K562 (cell line): Measurements from ENCODE around the gene QKI. TPM values are rescaled to one million over a fixed set of nuclear protein-coding genes. Genes with fewer than 3 reads are reported as not detected.
A peak's percentile ranks its signal among the peaks of the same experiment; 100 is the strongest.

Experiments used
- ATAC-seq: fragments of 200-7000 bp; cut with Tn5 transposase; 3 replicates; pipeline ENCODE4 v1.9.1; 2020; ENCODE audit warnings: moderate library complexity
- BruUV-seq: library from RNA; stranded (reverse); fragments of 400-500 nt; replicated peaks from 2 replicates; lab custom pipeline; 2021; lab: Mats Ljungman, UMichigan
- CTCF ChIA-PET: fragments of 300-600 bp; formaldehyde crosslinking; extraction: SDS; loops from one replicate; lab custom pipeline; 2021; ENCODE audit warnings: low intra/inter-chr PET ratio; lab: Yijun Ruan, JAX
- POLR2A ChIA-PET: fragments of 300-600, 350-650 bp; sonication (Branson Sonifier 250); formaldehyde crosslinking; extraction: SDS; loops from one replicate; lab custom pipeline; 2021; ENCODE audit warnings: antibody characterized with exemption, inconsistent platforms; lab: Yijun Ruan, JAX
- DNase-seq, 4 experiments: peaks; one replicate each; pipeline versions ENCODE4 v3.0.0 to v3.0.0-alpha.2; 2011 to 2018; ENCODE audit warnings: low spot score in 3 of 4, mixed read lengths in 3 of 4; ENCODE audit errors: extremely low read depth in 1 of 4
- FAIRE-seq: peaks from 2 replicates; lab custom pipeline; 2011; peaks lifted over from hg19 to GRCh38; lab: Jason Lieb, UNC
- H2AFZ ChIP-seq: 2 replicates; pipeline ENCODE4 v1.6.0; 2011; ENCODE audit warnings: low read depth, low read length, control low read depth, inconsistent platforms
- H3K27ac ChIP-seq: fragments of 200-600 bp; 3 replicates; pipeline ENCODE4 v1.8.0; 2011; ENCODE audit warnings: low read depth, mild to moderate bottlenecking, control low read depth, inconsistent platforms, low read length, moderate library complexity, mixed read lengths; ENCODE audit errors: extremely low read depth
- H3K27me3 ChIP-seq, 2 experiments: fragments of 300-600 bp in 1 of 2; 2 replicates in 1 of 2; 3 replicates in 1 of 2; pipeline versions ENCODE4 v1.6.0 to v1.8.0; 2011; ENCODE audit warnings: inconsistent platforms in 2 of 2, low read length in 2 of 2, mild to moderate bottlenecking in 1 of 2, mixed read lengths in 1 of 2, moderate library complexity in 1 of 2; ENCODE audit not compliant: control insufficient read depth in 2 of 2, insufficient read depth in 2 of 2
- H3K36me3 ChIP-seq: fragments of 300-600 bp; 3 replicates; pipeline ENCODE4 v1.8.0; 2011; ENCODE audit warnings: mild to moderate bottlenecking, low read length, inconsistent platforms; ENCODE audit not compliant: control insufficient read depth, insufficient read depth
- H3K4me1 ChIP-seq, 2 experiments: fragments of 200-600 bp in 1 of 2; replicated peaks in 1 of 2; 2 replicates in 1 of 2; 3 replicates in 1 of 2; pipeline versions ENCODE4 v1.5.1 to v1.8.0; 2011; ENCODE audit warnings: inconsistent platforms in 2 of 2, low read length in 2 of 2, mild to moderate bottlenecking in 1 of 2, mixed read lengths in 1 of 2, moderate library complexity in 1 of 2; ENCODE audit not compliant: control insufficient read depth in 2 of 2, insufficient read depth in 2 of 2
- H3K4me2 ChIP-seq: 2 replicates; pipeline ENCODE4 v1.6.1; 2011; ENCODE audit warnings: low read length, control low read depth, inconsistent platforms, mixed read lengths; ENCODE audit not compliant: insufficient read depth
- H3K4me3 ChIP-seq: fragments of 200-600 bp; sonication (generic), shearing (Covaris generic); 2 replicates; pipeline ENCODE4 v1.5.1; 2016; ENCODE audit warnings: control low read depth, inconsistent platforms
- H3K79me2 ChIP-seq: fragments of 200-600 bp; 3 replicates; pipeline ENCODE4 v1.8.0; 2011; ENCODE audit warnings: low read length, inconsistent platforms; ENCODE audit not compliant: control insufficient read depth, insufficient read depth
- H3K9ac ChIP-seq, 2 experiments: 2 replicates each; pipeline versions ENCODE4 v1.6.0 to v1.6.1; 2011; ENCODE audit warnings: low read depth in 2 of 2, low read length in 2 of 2, control low read depth in 1 of 2, inconsistent platforms in 1 of 2, mild to moderate bottlenecking in 1 of 2, mixed read lengths in 1 of 2; ENCODE audit not compliant: insufficient read depth in 1 of 2
- H3K9me1 ChIP-seq: one replicate; pipeline ENCODE4 v1.6.0; 2011; ENCODE audit warnings: inconsistent platforms, mild to moderate bottlenecking, low read length, moderate library complexity; ENCODE audit not compliant: control insufficient read depth, insufficient read depth
- H3K9me3 ChIP-seq: replicated peaks from 2 replicates; pipeline ENCODE4 v1.5.1; 2011; ENCODE audit warnings: low read depth, low read length, inconsistent platforms; ENCODE audit not compliant: control insufficient read depth, insufficient read depth
- H4K20me1 ChIP-seq: replicated peaks from 2 replicates; pipeline ENCODE4 v1.6.1; 2011; ENCODE audit warnings: low read length, inconsistent platforms, mixed read lengths; ENCODE audit not compliant: control insufficient read depth, insufficient read depth
- ELF1 ChIP-seq: fragments of 200-800 bp; sonication (Bioruptor generic); IDR thresholded peaks from 2 replicates; pipeline ENCODE4 v1.6.1; 2016; ENCODE audit warnings: missing genetic modification characterization, missing compliant biosample characterization
- FUS ChIP-seq: fragments of 200-400 bp; formaldehyde crosslinking; optimal IDR thresholded peaks from 2 replicates; pipeline ENCODE3; 2017; ENCODE audit warnings: low read depth, low read length
- MLLT1 ChIP-seq, 2 experiments: fragments of 450-650 bp; IDR thresholded peaks; 2 replicates each; pipeline ENCODE4 v1.6.1; 2016
- PTRF ChIP-seq: fragments of 450-650 bp; IDR thresholded peaks from 2 replicates; pipeline ENCODE4 v1.6.1; 2016; ENCODE audit warnings: mild to moderate bottlenecking, missing genetic modification characterization, missing compliant biosample characterization
- TBL1XR1 ChIP-seq, 2 experiments: IDR thresholded peaks; 2 replicates each; pipeline ENCODE4 v1.6.1; 2012; ENCODE audit warnings: improper control_type of control experiment in 2 of 2, low read length in 2 of 2, mild to moderate bottlenecking in 1 of 2
- ZBTB34 ChIP-seq: fragments of 250-450 bp; sonication (Bioruptor Pico); IDR thresholded peaks from 2 replicates; pipeline ENCODE4 v1.8.0; 2021; ENCODE audit warnings: mild to moderate bottlenecking, moderate library complexity
- ZFP36 ChIP-seq: fragments of 150-350 bp; IDR thresholded peaks from 2 replicates; pipeline ENCODE4 v1.6.1; 2018; ENCODE audit warnings: low read length, low read depth; ENCODE audit not compliant: partially characterized antibody
- ZNF511 ChIP-seq: sonication (generic); formaldehyde crosslinking; IDR thresholded peaks from 2 replicates; pipeline ENCODE4 v1.8.0; 2022; ENCODE audit warnings: mild to moderate bottlenecking, missing genetic modification reagents
- WGBS: fragments of 100-300 bp; shearing (Covaris generic); methylation state at CpG from one replicate; pipeline ENCODE4 v1.1.6; 2016; ENCODE audit warnings: low coverage, mixed read lengths; ENCODE audit not compliant: insufficient coverage; ENCODE audit errors: missing lambda C conversion rate; 5-methylcytosine and 5-hydroxymethylcytosine counted together
- in situ Hi-C: fragments of 300-500 bp; cut with MboI; formaldehyde crosslinking; loops from 4 replicates; pipeline ENCODE4 v1.15.0; 2018; ENCODE audit warnings: inconsistent platforms, mixed read lengths
- intact Hi-C: fragments of 100-400 bp; cut with micrococcal nuclease; formaldehyde crosslinking; loops from 2 replicates; pipeline ENCODE4 v1.14.2; 2022
- polyA plus RNA-seq, 8 experiments: library from polyadenylated mRNA; depleted of rRNA in 4 of 8; stranded (reverse) in 5 of 8; unstranded in 3 of 8; fragments of >200 nt; fragmentation: Nextera tagmentation in 2 of 8; fragmentation: Illumina TruSeq in 1 of 8; extraction: Ambion mirVana in 2 of 8; extraction: Trizol in 1 of 8; gene quantifications; 2 replicates each; pipeline versions ENCODE4 v1.2.1 to v1.2.3, GENCODE V29; 2011 to 2014; ENCODE audit warnings: inconsistent platforms in 1 of 8, missing spikeins in 1 of 8
- total RNA-seq, 7 experiments: library from RNA; depleted of rRNA in 6 of 7; stranded (reverse); fragments of >200 nt in 6 of 7; fragmentation: Illumina TruSeq in 2 of 7; extraction: Trizol in 2 of 7; gene quantifications; 2 replicates each; pipeline versions ENCODE4 v1.2.1 to v1.2.3, GENCODE V29; 2011 to 2021; ENCODE audit warnings: low replicate concordance in 1 of 7
- TF ChIP-seq, protein P1 (sequence below): sonication (generic); formaldehyde crosslinking; IDR thresholded peaks from 2 replicates; pipeline ENCODE4 v1.8.0; 2022; ENCODE audit warnings: mild to moderate bottlenecking, missing genetic modification reagents

QKI gene
- total and polyA plus RNA-seq, 9 of the 15 experiments (the other 6 are each of a cell fraction or from before 2014, with no cell fraction given) = 20.4 to 215 (median 123) TPM

GRCh38 chr6:163530406-163530805, 115.9 kb downstream of the QKI start (continued):
- TF ChIP-seq FUS = no peak
- no peak for TF ChIP-seq TBL1XR1 (IDR thresholded peaks at IDR 0.05; ENCODE audit: low read length in 2 of 2)
- no peak for TF ChIP-seq PTRF (tag)
- no peak for TF ChIP-seq ZBTB34

- Histone ChIP-seq H3K4me3 (no peak overlapping the region), H3K27me3 (no peaks in the 10 kb centered on the region), H3K4me2 (no peak overlapping the region), H4K20me1 (peaks cover 15% of the 10 kb centered on the region), H3K36me3 (peaks cover 9% of the 10 kb centered on the region; the same call in 2 of the 3 replicates), H3K9me3 (no peaks in the 10 kb centered on the region), H3K27ac (no peak overlapping the region), H2AFZ (no peak overlapping the region), H3K9ac (no peak overlapping the region), H3K79me2 (peaks cover 92% of the 10 kb centered on the region), H3K9me1 (no peaks in the 10 kb centered on the region), H3K4me1 (peaks cover 2 to 3% of the 10 kb centered on the region in 2 experiments; a peak in 1 of 5 replicates)
- in situ Hi-C loops = no loop called here
- ChIA-PET CTCF (no interaction called here), POLR2A (interaction anchor here (0.7 kb wide), 1 partner anchor 122 kb away, joined by 4 read pairs; no protein-coding TSS in a partner anchor)
- DNase-seq = no peak
- intact Hi-C loops = no loop called here
- FAIRE-seq = no peak
- TF ChIP-seq ZFP36 (no peak), ELF1 (tag) (no peak), MLLT1 (IDR thresholded peaks at IDR 0.05) (no peak), ZNF511 (no peak)
- TF ChIP-seq, protein P1, sequence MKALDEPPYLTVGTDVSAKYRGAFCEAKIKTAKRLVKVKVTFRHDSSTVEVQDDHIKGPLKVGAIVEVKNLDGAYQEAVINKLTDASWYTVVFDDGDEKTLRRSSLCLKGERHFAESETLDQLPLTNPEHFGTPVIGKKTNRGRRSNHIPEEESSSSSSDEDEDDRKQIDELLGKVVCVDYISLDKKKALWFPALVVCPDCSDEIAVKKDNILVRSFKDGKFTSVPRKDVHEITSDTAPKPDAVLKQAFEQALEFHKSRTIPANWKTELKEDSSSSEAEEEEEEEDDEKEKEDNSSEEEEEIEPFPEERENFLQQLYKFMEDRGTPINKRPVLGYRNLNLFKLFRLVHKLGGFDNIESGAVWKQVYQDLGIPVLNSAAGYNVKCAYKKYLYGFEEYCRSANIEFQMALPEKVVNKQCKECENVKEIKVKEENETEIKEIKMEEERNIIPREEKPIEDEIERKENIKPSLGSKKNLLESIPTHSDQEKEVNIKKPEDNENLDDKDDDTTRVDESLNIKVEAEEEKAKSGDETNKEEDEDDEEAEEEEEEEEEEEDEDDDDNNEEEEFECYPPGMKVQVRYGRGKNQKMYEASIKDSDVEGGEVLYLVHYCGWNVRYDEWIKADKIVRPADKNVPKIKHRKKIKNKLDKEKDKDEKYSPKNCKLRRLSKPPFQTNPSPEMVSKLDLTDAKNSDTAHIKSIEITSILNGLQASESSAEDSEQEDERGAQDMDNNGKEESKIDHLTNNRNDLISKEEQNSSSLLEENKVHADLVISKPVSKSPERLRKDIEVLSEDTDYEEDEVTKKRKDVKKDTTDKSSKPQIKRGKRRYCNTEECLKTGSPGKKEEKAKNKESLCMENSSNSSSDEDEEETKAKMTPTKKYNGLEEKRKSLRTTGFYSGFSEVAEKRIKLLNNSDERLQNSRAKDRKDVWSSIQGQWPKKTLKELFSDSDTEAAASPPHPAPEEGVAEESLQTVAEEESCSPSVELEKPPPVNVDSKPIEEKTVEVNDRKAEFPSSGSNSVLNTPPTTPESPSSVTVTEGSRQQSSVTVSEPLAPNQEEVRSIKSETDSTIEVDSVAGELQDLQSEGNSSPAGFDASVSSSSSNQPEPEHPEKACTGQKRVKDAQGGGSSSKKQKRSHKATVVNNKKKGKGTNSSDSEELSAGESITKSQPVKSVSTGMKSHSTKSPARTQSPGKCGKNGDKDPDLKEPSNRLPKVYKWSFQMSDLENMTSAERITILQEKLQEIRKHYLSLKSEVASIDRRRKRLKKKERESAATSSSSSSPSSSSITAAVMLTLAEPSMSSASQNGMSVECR = no peak
- no TSS peak for BruUV-seq
- WGBS = 55% methylated on average over 2 of the region's 2 CpGs
- ATAC-seq = peak; percentile 42
These were observed 116.6 kb downstream of the QKI start for GRCh38 chr6:163531122-163531521.
